PC-9 (cell line): ENCODE data around the gene RHOD. TPM values are rescaled to one million over a fixed set of nuclear protein-coding genes. Genes with fewer than 3 reads are reported as not detected.

Experiments used
- BruUV-seq: library from RNA; stranded (reverse); fragments of 400-500 nt; replicated peaks from 2 replicates; lab custom pipeline; 2021; lab: Mats Ljungman, UMichigan
- CTCF ChIA-PET: fragments of 300-600 bp; sonication (Branson Sonifier 250); formaldehyde crosslinking; loops from one replicate; lab custom pipeline; 2022; ENCODE audit warnings: antibody characterized with exemption; lab: Charles Lee
- POLR2A ChIA-PET: fragments of 300-600 bp; sonication (Branson Sonifier 250); formaldehyde crosslinking; loops from one replicate; lab custom pipeline; 2022; ENCODE audit warnings: antibody characterized with exemption; ENCODE audit not compliant: unreplicated experiment; lab: Charles Lee
- DNase-seq, 2 experiments: peaks; one replicate each; pipeline versions ENCODE4 v3.0.0 to v3.0.0-alpha.2; 2015 to 2022; ENCODE audit warnings: mixed read lengths in 1 of 2
- H2AFZ ChIP-seq: fragments of 200-600 bp; sonication (generic); 2 replicates; pipeline ENCODE4 v1.8.1; 2017; ENCODE audit warnings: antibody characterized with exemption
- H3F3A ChIP-seq: fragments of 200-600 bp; sonication (generic); 2 replicates; pipeline ENCODE4 v1.8.1; 2017; ENCODE audit warnings: antibody characterized with exemption, mild to moderate bottlenecking, low read depth; ENCODE audit not compliant: insufficient read depth
- H3K27ac ChIP-seq: fragments of 200-600 bp; sonication (generic); 2 replicates; pipeline ENCODE4 v1.6.1; 2016; ENCODE audit warnings: mixed run types
- H3K27me3 ChIP-seq: fragments of 200-600 bp; sonication (generic); 2 replicates; pipeline ENCODE4 v1.6.1; 2016; ENCODE audit warnings: low read depth, mixed run types; ENCODE audit not compliant: insufficient read depth
- H3K36me3 ChIP-seq: fragments of 200-600 bp; sonication (generic); 2 replicates; pipeline ENCODE4 v1.6.1; 2016; ENCODE audit warnings: low read depth, mixed run types
- H3K4me1 ChIP-seq: fragments of 200-600 bp; sonication (generic); replicated peaks from 2 replicates; pipeline ENCODE4 v1.6.1; 2016; ENCODE audit warnings: mixed run types; ENCODE audit not compliant: insufficient read depth
- H3K4me2 ChIP-seq: fragments of 200-600 bp; sonication (generic); 2 replicates; pipeline ENCODE4 v1.6.1; 2017; ENCODE audit warnings: mixed run types
- H3K4me3 ChIP-seq: fragments of 200-600 bp; sonication (generic); 2 replicates; pipeline ENCODE4 v1.6.1; 2016; ENCODE audit warnings: mixed run types
- H3K79me2 ChIP-seq: fragments of 200-600 bp; sonication (generic); 2 replicates; pipeline ENCODE4 v1.6.1; 2017; ENCODE audit warnings: low read depth, mixed run types
- H3K9me2 ChIP-seq: fragments of 200-600 bp; sonication (generic); 2 replicates; pipeline ENCODE4 v1.8.1; 2017; ENCODE audit warnings: mild to moderate bottlenecking; ENCODE audit not compliant: insufficient read depth
- H3K9me3 ChIP-seq: fragments of 200-600 bp; sonication (generic); 2 replicates; pipeline ENCODE4 v1.8.1; 2016; ENCODE audit warnings: low read depth; ENCODE audit not compliant: insufficient read depth
- H4K20me1 ChIP-seq: fragments of 200-600 bp; sonication (generic); 2 replicates; pipeline ENCODE4 v1.8.1; 2017; ENCODE audit not compliant: insufficient read depth
- EZH2 ChIP-seq: fragments of 200-600 bp; sonication (generic); IDR thresholded peaks from 2 replicates; pipeline ENCODE4 v1.8.0; 2017; ENCODE audit warnings: antibody characterized with exemption, low read depth
- intact Hi-C: fragments of 100-400 bp; cut with micrococcal nuclease; formaldehyde crosslinking; loops from one replicate; pipeline ENCODE4 v1.10.0; 2022; ENCODE audit not compliant: unreplicated experiment
- total RNA-seq: library from RNA; stranded (reverse); gene quantifications from 2 replicates; pipeline ENCODE4 v1.2.3, GENCODE V29; 2021
- TF ChIP-seq, protein P1 (sequence below): fragments of 200-600 bp; sonication (generic); conservative IDR thresholded peaks from 2 replicates; pipeline ENCODE4 v1.6.1; 2017; ENCODE audit warnings: mixed run types, antibody characterized with exemption, mild to moderate bottlenecking, moderate library complexity

RHOD gene
- total RNA-seq, 1 experiment from 2014 or later = 127 TPM

DNA sequence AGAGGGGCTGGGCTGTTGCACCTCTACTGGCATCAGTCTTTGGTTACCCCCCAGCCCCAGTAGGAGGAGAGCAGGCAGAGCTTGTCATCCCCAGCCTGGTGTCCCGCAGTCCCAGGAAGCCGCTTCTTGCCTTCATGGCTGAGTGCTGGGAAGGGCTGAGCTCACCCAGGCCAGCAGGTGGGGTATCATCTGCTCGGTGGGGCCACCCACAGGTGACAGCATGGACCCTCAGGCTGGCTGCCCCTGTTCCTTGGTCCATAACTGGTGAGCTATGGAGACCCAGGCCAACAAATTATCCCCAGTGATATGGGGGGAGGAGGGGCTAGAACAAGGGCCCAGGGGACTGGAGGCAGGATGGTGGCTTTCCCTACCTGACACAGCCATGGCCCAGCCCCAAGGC, 6.5 kb upstream of the RHOD start:
- CTCF ChIA-PET = interaction anchor here (0.6 kb wide), 1 partner anchor 28 kb away, joined by 3 read pairs; no protein-coding TSS in a partner anchor
- Histone ChIP-seq H4K20me1 (no peaks in the 10 kb centered on the region), H3K79me2 (no peaks in the 10 kb centered on the region), H2AFZ (no peak overlapping the region), H3F3A (peaks cover 27% of the 10 kb centered on the region), H3K36me3 (no peaks in the 10 kb centered on the region), H3K27me3 (no peaks in the 10 kb centered on the region), H3K4me3 (no peak overlapping the region), H3K4me1 (peaks cover 19% of the 10 kb centered on the region), H3K4me2 (no peak overlapping the region), H3K27ac (no peak overlapping the region), H3K9me2 (no peaks in the 10 kb centered on the region), H3K9me3 (no peaks in the 10 kb centered on the region)
- no peak for TF ChIP-seq EZH2
- TF ChIP-seq, protein P1, sequence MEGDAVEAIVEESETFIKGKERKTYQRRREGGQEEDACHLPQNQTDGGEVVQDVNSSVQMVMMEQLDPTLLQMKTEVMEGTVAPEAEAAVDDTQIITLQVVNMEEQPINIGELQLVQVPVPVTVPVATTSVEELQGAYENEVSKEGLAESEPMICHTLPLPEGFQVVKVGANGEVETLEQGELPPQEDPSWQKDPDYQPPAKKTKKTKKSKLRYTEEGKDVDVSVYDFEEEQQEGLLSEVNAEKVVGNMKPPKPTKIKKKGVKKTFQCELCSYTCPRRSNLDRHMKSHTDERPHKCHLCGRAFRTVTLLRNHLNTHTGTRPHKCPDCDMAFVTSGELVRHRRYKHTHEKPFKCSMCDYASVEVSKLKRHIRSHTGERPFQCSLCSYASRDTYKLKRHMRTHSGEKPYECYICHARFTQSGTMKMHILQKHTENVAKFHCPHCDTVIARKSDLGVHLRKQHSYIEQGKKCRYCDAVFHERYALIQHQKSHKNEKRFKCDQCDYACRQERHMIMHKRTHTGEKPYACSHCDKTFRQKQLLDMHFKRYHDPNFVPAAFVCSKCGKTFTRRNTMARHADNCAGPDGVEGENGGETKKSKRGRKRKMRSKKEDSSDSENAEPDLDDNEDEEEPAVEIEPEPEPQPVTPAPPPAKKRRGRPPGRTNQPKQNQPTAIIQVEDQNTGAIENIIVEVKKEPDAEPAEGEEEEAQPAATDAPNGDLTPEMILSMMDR = no peak
- DNase-seq = peak; percentile 22 to 28
- POLR2A ChIA-PET = no interaction called here
- intact Hi-C loops = loop anchor here (10.0 kb wide), 2 partner anchors 205 to 355 kb away; partner anchors contain the start of gene RCE1
- no TSS peak for BruUV-seq

DNA sequence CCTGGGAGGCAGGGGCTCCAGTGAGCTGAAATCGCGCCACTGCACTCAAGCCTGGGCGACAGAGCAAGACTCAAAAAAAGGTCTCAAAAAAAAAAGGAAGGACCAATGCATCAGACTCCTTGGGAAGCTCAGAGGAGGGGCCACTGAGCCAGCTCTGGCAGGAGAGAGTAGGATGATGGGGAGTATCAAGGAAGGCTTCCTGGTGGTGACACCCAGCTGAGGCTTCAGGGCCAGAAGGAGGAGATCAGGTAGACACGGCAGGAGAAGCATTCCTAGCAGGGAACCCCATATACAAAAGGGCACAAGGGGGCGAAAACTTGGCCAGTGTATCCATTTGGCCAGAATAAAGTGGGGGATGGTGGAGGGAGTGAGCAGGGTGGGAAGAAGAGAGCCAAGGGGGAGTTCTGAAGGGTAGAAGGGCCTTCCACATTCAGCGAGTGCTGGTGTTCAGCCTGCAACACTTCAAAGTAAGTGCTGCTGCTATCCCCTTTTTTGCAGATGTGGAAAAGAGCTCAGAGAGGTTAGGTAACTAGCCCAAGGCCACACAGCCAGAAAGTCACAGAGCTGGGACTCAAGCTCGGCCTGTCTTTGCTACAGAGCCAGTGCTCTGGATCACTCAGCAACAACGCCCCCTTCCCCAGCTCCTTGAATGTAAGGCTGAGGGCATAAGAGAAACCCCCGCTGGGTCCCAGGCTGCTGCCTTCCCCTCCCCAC, 5.3 kb upstream of the RHOD start:
- H3F3A ChIP-seq = peaks cover 35% of the 10 kb centered on the region
- no peak overlapping the region for H3K4me3 ChIP-seq
- H3K4me2 ChIP-seq = no peak overlapping the region
- no peak overlapping the region for H3K27ac ChIP-seq
- no peaks in the 10 kb centered on the region for H3K27me3 ChIP-seq
- H4K20me1 ChIP-seq = no peaks in the 10 kb centered on the region
- ChIA-PET POLR2A (no interaction called here), CTCF (no interaction called here)
- H2AFZ ChIP-seq = no peak overlapping the region
- intact Hi-C loops = loop anchor here (10.0 kb wide), 2 partner anchors 207 to 357 kb away; partner anchors contain the start of gene RCE1
- DNase-seq = peak in 1 of 2 experiments; percentile 34
- TF ChIP-seq, protein P1 = no peak
- no peak for TF ChIP-seq EZH2
- no peaks in the 10 kb centered on the region for H3K36me3 ChIP-seq
- H3K4me1 ChIP-seq = peaks cover 31% of the 10 kb centered on the region
- no peaks in the 10 kb centered on the region for H3K9me2 ChIP-seq
- peaks cover 3% of the 10 kb centered on the region; the same call in 1 of the 2 replicates for H3K79me2 ChIP-seq
- no peaks in the 10 kb centered on the region for H3K9me3 ChIP-seq
- no TSS peak for BruUV-seq

DNA sequence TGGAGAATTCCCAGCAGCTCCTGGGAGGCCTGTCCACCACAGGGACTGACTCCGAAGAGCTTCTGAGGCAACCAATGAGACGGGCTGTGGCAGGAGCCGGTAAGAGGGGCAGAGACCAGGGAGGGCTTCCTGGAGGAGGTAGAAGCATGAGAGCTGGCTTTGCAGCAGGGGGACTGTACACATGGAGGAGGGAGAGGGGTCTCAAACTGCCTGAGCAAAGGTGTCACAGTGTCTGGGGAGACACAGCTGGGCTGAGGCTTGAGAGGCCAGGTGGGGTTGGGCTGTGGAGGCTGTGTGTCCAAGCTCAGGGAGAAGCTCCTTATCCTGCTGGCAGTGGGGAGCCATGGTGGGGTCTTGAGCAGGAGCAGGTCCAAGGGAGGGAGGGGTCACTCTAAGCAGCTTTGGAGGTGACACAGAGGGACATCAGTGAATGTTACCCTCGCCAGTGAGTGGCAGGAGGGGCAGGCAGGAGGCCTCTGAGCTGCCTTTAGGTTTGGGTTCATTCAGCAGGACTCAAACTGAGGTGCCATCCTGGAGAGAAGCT, 4.6 kb upstream of the RHOD start:
- POLR2A ChIA-PET = no interaction called here
- TF ChIP-seq EZH2 = no peak
- TF ChIP-seq, protein P1 = no peak
- no peak overlapping the region for H3K4me3 ChIP-seq
- no peak overlapping the region for H3K27ac ChIP-seq
- H3K9me2 ChIP-seq = no peaks in the 10 kb centered on the region
- H4K20me1 ChIP-seq = no peaks in the 10 kb centered on the region
- DNase-seq = peak in 1 of 2 experiments; percentile 30
- H3K36me3 ChIP-seq = no peaks in the 10 kb centered on the region
- intact Hi-C loops = loop anchor here (10.0 kb wide), 2 partner anchors 207 to 357 kb away; partner anchors contain the start of gene RCE1
- no peak overlapping the region for H3K4me2 ChIP-seq
- H3F3A ChIP-seq = peaks cover 29% of the 10 kb centered on the region
- H3K9me3 ChIP-seq = no peaks in the 10 kb centered on the region
- H3K27me3 ChIP-seq = no peaks in the 10 kb centered on the region
- no peak overlapping the region for H2AFZ ChIP-seq
- peaks cover 31% of the 10 kb centered on the region for H3K4me1 ChIP-seq
- peaks cover 8% of the 10 kb centered on the region for H3K79me2 ChIP-seq
- CTCF ChIA-PET = no interaction called here
- BruUV-seq = no TSS peak
